A549 (cell line): Measurements from ENCODE around the gene HYAL3. TPM values are rescaled to one million over a fixed set of nuclear protein-coding genes. Genes with fewer than 3 reads are reported as not detected.

Source experiments
- ATAC-seq, 2 experiments: fragments of 200-7000 bp in 1 of 2; fragments of >200 bp in 1 of 2; cut with Nextera tagmentation in 1 of 2; cut with Tn5 transposase in 1 of 2; 3 replicates each; pipeline versions ENCODE4 v1.8.0 to v1.9.1; 2018 to 2020; ENCODE audit warnings: mild to moderate bottlenecking in 1 of 2, moderate library complexity in 1 of 2
- CTCF ChIA-PET: fragments of 300-600 bp; sonication (Branson Sonifier 250); formaldehyde crosslinking; extraction: SDS; loops from one replicate; lab custom pipeline; 2021; ENCODE audit warnings: antibody characterized with exemption, inconsistent platforms; lab: Yijun Ruan, JAX
- POLR2A ChIA-PET: fragments of 350-600 bp; formaldehyde crosslinking; extraction: SDS; loops from one replicate; lab custom pipeline; 2021; ENCODE audit warnings: antibody characterized with exemption, inconsistent platforms; lab: Yijun Ruan, JAX
- DNase-seq, 2 experiments: peaks; one replicate each; pipeline versions ENCODE4 v3.0.0 to v3.0.0-alpha.2; 2011 to 2016; ENCODE audit warnings: low read depth in 1 of 2, low spot score in 1 of 2
- FAIRE-seq: peaks from 2 replicates; lab custom pipeline; 2011; peaks lifted over from hg19 to GRCh38; lab: Jason Lieb, UNC
- H3K27ac ChIP-seq, 2 experiments: fragments of >200 bp; sonication (Bioruptor Twin); formaldehyde crosslinking; 3 replicates each; pipeline ENCODE4 v1.5.1; 2016 to 2017
- H3K4me1 ChIP-seq: fragments of >200 bp; sonication (Bioruptor Twin); formaldehyde crosslinking; 3 replicates; pipeline ENCODE4 v1.6.1; 2016
- H3K4me2 ChIP-seq: fragments of >200 bp; sonication (Bioruptor Twin); formaldehyde crosslinking; 3 replicates; pipeline ENCODE4 v1.6.1; 2016
- H3K4me3 ChIP-seq: fragments of >200 bp; sonication (Bioruptor Twin); formaldehyde crosslinking; 3 replicates; pipeline ENCODE4 v1.5.1; 2016
- H3K9me3 ChIP-seq: fragments of >200 bp; sonication (Bioruptor Twin); formaldehyde crosslinking; 3 replicates; pipeline ENCODE4 v1.6.1; 2016
- ATOH8 ChIP-seq: fragments of 250-450 bp; sonication (Bioruptor Pico); IDR thresholded peaks from 2 replicates; pipeline ENCODE4 v1.5.0; 2020; ENCODE audit warnings: low read depth, mild to moderate bottlenecking, moderate library complexity
- BCL3 ChIP-seq: fragments of >200 bp; sonication (Bioruptor Twin); formaldehyde crosslinking; IDR thresholded peaks from 3 replicates; pipeline ENCODE4 v1.6.1; 2016
- CBX2 ChIP-seq: fragments of 200-600 bp; sonication (generic); IDR thresholded peaks from 2 replicates; pipeline ENCODE4 v1.6.1; 2016; ENCODE audit warnings: low read depth, mild to moderate bottlenecking, borderline replicate concordance
- CBX8 ChIP-seq: fragments of 200-600 bp; sonication (generic); IDR thresholded peaks from 2 replicates; pipeline ENCODE4 v1.6.1; 2016
- CHD2 ChIP-seq: fragments of 150-350 bp; IDR thresholded peaks from 2 replicates; pipeline ENCODE4 v1.6.1; 2014; ENCODE audit warnings: low read length; ENCODE audit not compliant: partially characterized antibody
- CHD4 ChIP-seq: fragments of 200-600 bp; sonication (generic); IDR thresholded peaks from 2 replicates; pipeline ENCODE4 v1.6.1; 2016; ENCODE audit warnings: antibody characterized with exemption, mild to moderate bottlenecking, borderline replicate concordance
- CTCF ChIP-seq: fragments of >200 bp; sonication (Bioruptor Twin); formaldehyde crosslinking; IDR thresholded peaks from 3 replicates; pipeline ENCODE4 v1.5.1; 2016
- FOSB ChIP-seq: fragments of 250-450 bp; sonication (Bioruptor Pico); IDR thresholded peaks from 2 replicates; pipeline ENCODE4 v1.5.0; 2020; ENCODE audit warnings: mild to moderate bottlenecking, moderate library complexity
- HES2 ChIP-seq: fragments of >200 bp; sonication (Bioruptor Twin); formaldehyde crosslinking; IDR thresholded peaks from 2 replicates; pipeline ENCODE4 v1.6.1; 2016
- HOXA7 ChIP-seq: fragments of 250-450 bp; sonication (Bioruptor Pico); IDR thresholded peaks from 2 replicates; pipeline ENCODE4 v1.5.0; 2020; ENCODE audit warnings: mild to moderate bottlenecking, moderate library complexity
- JUN ChIP-seq, 2 experiments: fragments of >200 bp; sonication (Bioruptor Twin); formaldehyde crosslinking; IDR thresholded peaks; 2 replicates in 1 of 2; 3 replicates in 1 of 2; pipeline ENCODE4 v1.6.1; 2016 to 2017
- KDM1A ChIP-seq: fragments of 200-600 bp; sonication (generic); IDR thresholded peaks from 2 replicates; pipeline ENCODE4 v1.6.1; 2016; ENCODE audit warnings: low read depth, mild to moderate bottlenecking
- KDM5A ChIP-seq: fragments of 200-600 bp; sonication (generic); IDR thresholded peaks from 2 replicates; pipeline ENCODE4 v1.6.1; 2016; ENCODE audit warnings: antibody characterized with exemption, mild to moderate bottlenecking
- MAX ChIP-seq: IDR thresholded peaks from 2 replicates; pipeline ENCODE4 v1.6.1; 2012
- MAZ ChIP-seq: fragments of 150-350 bp; IDR thresholded peaks from 2 replicates; pipeline ENCODE4 v1.6.1; 2014; ENCODE audit warnings: antibody characterized with exemption, low read depth, low read length, borderline replicate concordance
- NR3C1 ChIP-seq: fragments of >200 bp; sonication (Bioruptor Twin); formaldehyde crosslinking; IDR thresholded peaks from 3 replicates; pipeline ENCODE4 v1.6.1; 2017
- PBX3 ChIP-seq: IDR thresholded peaks from 2 replicates; pipeline ENCODE4 v1.6.1; 2012
- PHF8 ChIP-seq: fragments of 200-600 bp; sonication (generic); IDR thresholded peaks from 2 replicates; pipeline ENCODE4 v1.6.1; 2016; ENCODE audit warnings: low read depth, mild to moderate bottlenecking, antibody characterized with exemption, moderate library complexity, borderline replicate concordance
- POLR2A ChIP-seq: IDR thresholded peaks from 2 replicates; pipeline ENCODE4 v1.6.1; 2012; ENCODE audit warnings: mild to moderate bottlenecking, low read length
- RAD21 ChIP-seq, 2 experiments: fragments of >200 bp in 1 of 2; sonication (Bioruptor Twin) in 1 of 2; formaldehyde crosslinking in 1 of 2; IDR thresholded peaks in 1 of 2; conservative IDR thresholded peaks in 1 of 2; 2 replicates in 1 of 2; 3 replicates in 1 of 2; pipeline ENCODE4 v1.6.1; 2012 to 2018; ENCODE audit warnings: inconsistent platforms in 1 of 2
- TFCP2L1 ChIP-seq: fragments of 250-450 bp; sonication (Bioruptor Pico); IDR thresholded peaks from 2 replicates; pipeline ENCODE4 v1.5.0; 2021; ENCODE audit warnings: mild to moderate bottlenecking
- USF2 ChIP-seq: fragments of 450-650 bp; IDR thresholded peaks from 2 replicates; pipeline ENCODE4 v1.6.1; 2014; ENCODE audit warnings: antibody characterized with exemption
- ZC3H11A ChIP-seq: fragments of 450-650 bp; IDR thresholded peaks from 2 replicates; pipeline ENCODE4 v1.6.1; 2014; ENCODE audit warnings: antibody characterized with exemption, mild to moderate bottlenecking
- ZFP36 ChIP-seq: fragments of 450-650 bp; IDR thresholded peaks from 2 replicates; pipeline ENCODE4 v1.6.1; 2014; ENCODE audit warnings: borderline replicate concordance; ENCODE audit not compliant: partially characterized antibody
- WGBS: methylation state at CpG from one replicate; pipeline ENCODE4 v1.1.6; 2017; ENCODE audit errors: missing lambda C conversion rate; 5-methylcytosine and 5-hydroxymethylcytosine counted together
- polyA plus RNA-seq, 4 experiments: library from polyadenylated mRNA; depleted of rRNA in 3 of 4; stranded (reverse); fragments of >200 nt; fragmentation: RNase III in 1 of 4; extraction: RNeasy Plus Mini Kit Qiagen cat#74134 plus additional on column Dnase treatment in 1 of 4; gene quantifications; 2 replicates in 3 of 4; 3 replicates in 1 of 4; pipeline ENCODE4 v1.2.3, GENCODE V29; 2011 to 2017

HYAL3 gene
- polyA plus RNA-seq, 2 of the 4 experiments (the other 2 are of a cell fraction) = 3.0 to 5.0 TPM

- no peak for TF ChIP-seq MAX
- TF ChIP-seq CHD4 = no peak
- TF ChIP-seq ZC3H11A = no peak
- TF ChIP-seq, all 56 proteins: peak for 0
Observed at GRCh38 chr3:50331364-50331907, 32.2 kb upstream of the HYAL3 start (continued).

GRCh38 chr3:50330330-50330729, 31.1 kb upstream of the HYAL3 start:
- FAIRE-seq (no peak), DNase-seq (no peak), ATAC-seq (no peak)
- Histone ChIP-seq H3K4me3 (no peak overlapping the region), H3K4me1 (peaks cover 27% of the 10 kb centered on the region), H3K4me2 (no peak overlapping the region), H3K27ac (no peak overlapping the region), H3K9me3 (no peaks in the 10 kb centered on the region)
- ChIA-PET CTCF (interaction anchor here (1.5 kb wide), 1 partner anchor 135 kb away, joined by 3 read pairs; no protein-coding TSS in a partner anchor), POLR2A (no interaction called here)
- WGBS = 85% methylated on average over 3 of the region's 10 CpGs
- no peak for TF ChIP-seq HES2
- no peak for TF ChIP-seq BCL3
- no peak for TF ChIP-seq MAZ

- H3K4me1 ChIP-seq = peaks cover 16% of the 10 kb centered on the region
- DNase-seq (peak; percentile 93 to 96), ATAC-seq (peak; percentile 82 to 91), FAIRE-seq (no peak)
- peak within 1 kb of the TSS; percentile 71 for H3K4me3 ChIP-seq
- no peaks in the 10 kb centered on the region for H3K9me3 ChIP-seq
- ChIA-PET CTCF (interaction anchor here (0.6 to 1.9 kb wide), 7 partner anchors 10 to 134 kb away, joined by 3 to 8 read pairs (median 3); no protein-coding TSS in a partner anchor), POLR2A (interaction anchor here (0.6 to 2.1 kb wide), 5 partner anchors 9 to 68 kb away, joined by 3 to 27 read pairs (median 12); partner anchors contain the start of genes CYB561D2, IFRD2 and NPRL2)
- H3K27ac ChIP-seq = peak within 1 kb of the TSS; percentile 77 to 98
- TF ChIP-seq ZC3H11A (no peak), PHF8 (peak; percentile 39; the same call in 1 of the 2 replicates), CBX2 (no peak), KDM1A (no peak), PBX3 (peak; percentile 24), ZFP36 (no peak), CHD4 (no peak), KDM5A (peak; percentile 42), JUN (IDR thresholded peaks at IDR 0.05) (peak in 1 of 2 experiments; percentile 43; a peak in 1 of 5 replicates), HOXA7 (no peak), MAX (peak; percentile 36; the same call in 1 of the 2 replicates), CTCF (no peak), TFCP2L1 (CRISPR knock-in tag) (no peak), CHD2 (no peak), FOSB (0 out of 2 replicates have a peak, but pooled peaks have one; percentile 31), ATOH8 (CRISPR knock-in tag) (no peak), USF2 (no peak), POLR2A (peak; percentile 72), NR3C1 (no peak), CBX8 (no peak), BCL3 (peak; percentile 29; the same call in 1 of the 3 replicates), RAD21 (conservative IDR thresholded peaks at IDR 0.05 in 1 of 2, IDR thresholded peaks at IDR 0.05 in 1 of 2) (no peak)
- peak within 1 kb of the TSS; percentile 95 for H3K4me2 ChIP-seq
- WGBS = 8% methylated on average over 11 of the region's 55 CpGs
Observed at GRCh38 chr3:50327943-50328691, 28.9 kb upstream of the HYAL3 start, which contains the start of gene TUSC2. TSS of gene TUSC2 (minus strand) at chr3:50328223. CDS start at chr3:50328099, 124 bp downstream.
